Large intestine (tissue), 3 donors: ENCODE data around the gene MCAM. TPM values are rescaled to one million over a fixed set of nuclear protein-coding genes. Genes with fewer than 3 reads are reported as not detected.

Experiments used
- DNase-seq, 2 donors: peaks; one replicate each; pipeline versions ENCODE4 v3.0.0 to v3.0.0-alpha.2; 2013
- H3K27ac ChIP-seq: one replicate; pipeline ENCODE4 v1.5.1; 2013; ENCODE audit warnings: low read length
- H3K27me3 ChIP-seq: 2 replicates; pipeline ENCODE4 v1.6.1; 2013; ENCODE audit warnings: low read length; ENCODE audit not compliant: control insufficient read depth, insufficient read depth
- H3K36me3 ChIP-seq: 2 replicates; pipeline ENCODE4 v1.6.1; 2013; ENCODE audit warnings: low read length; ENCODE audit not compliant: control insufficient read depth, insufficient read depth
- H3K4me1 ChIP-seq: one replicate; pipeline ENCODE4 v1.6.1; 2013; ENCODE audit warnings: low read length; ENCODE audit not compliant: control insufficient read depth, insufficient read depth
- H3K4me3 ChIP-seq: one replicate; pipeline ENCODE4 v1.5.1; 2013; ENCODE audit warnings: low read length
- H3K9me3 ChIP-seq: one replicate; pipeline ENCODE4 v1.6.1; 2013; ENCODE audit warnings: mild to moderate bottlenecking, low read depth, low read length, moderate library complexity; ENCODE audit not compliant: control insufficient read depth
- WGBS: methylation state at CpG from one replicate; pipeline ENCODE4 v1.1.5; 2013; ENCODE audit warnings: low lambda C conversion rate; ENCODE audit not compliant: insufficient coverage; 5-methylcytosine and 5-hydroxymethylcytosine counted together
- polyA plus RNA-seq: library from polyadenylated mRNA; unstranded; fragments of 120-200 nt; gene quantifications from one replicate; pipeline ENCODE4 v1.2.1, GENCODE V29; 2013

MCAM gene
- polyA plus RNA-seq, 1 donor = 50.4 TPM

DNA sequence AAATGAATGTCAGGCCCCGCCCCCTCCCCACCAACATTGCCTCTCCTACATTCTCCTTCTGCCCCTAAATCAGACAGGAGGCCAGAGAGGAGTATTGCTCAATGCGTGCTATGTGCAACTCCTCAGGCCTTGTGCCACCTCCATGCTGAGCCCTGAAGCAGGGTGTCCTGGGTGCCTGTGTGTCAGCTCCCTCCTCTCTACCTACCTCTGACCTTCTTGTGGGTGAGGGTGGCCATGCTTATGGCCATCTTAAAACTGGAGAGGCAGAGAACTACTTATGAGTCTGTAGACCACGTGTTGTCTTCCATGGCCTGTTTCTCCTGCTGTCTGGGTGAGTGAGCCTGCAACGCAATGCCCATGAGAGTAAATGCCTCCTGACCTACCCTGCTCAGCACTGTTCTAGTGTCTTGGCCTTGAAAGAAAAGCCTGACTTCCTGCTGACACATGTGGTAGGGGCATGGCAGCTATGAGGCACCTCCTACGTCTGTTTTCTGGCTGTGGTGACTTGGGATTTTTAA lies 10.5 kb downstream of the MCAM start:
- no peaks in the 10 kb centered on the region for H3K27me3 ChIP-seq
- H3K4me1 ChIP-seq = no peaks in the 10 kb centered on the region
- WGBS = no CpG with 5 or more reads among the region's 5 CpGs
- no peak overlapping the region for H3K4me3 ChIP-seq
- DNase-seq = no peak
- peaks cover 57% of the 10 kb centered on the region for H3K36me3 ChIP-seq
- no peak overlapping the region for H3K27ac ChIP-seq
- no peaks in the 10 kb centered on the region for H3K9me3 ChIP-seq

DNA sequence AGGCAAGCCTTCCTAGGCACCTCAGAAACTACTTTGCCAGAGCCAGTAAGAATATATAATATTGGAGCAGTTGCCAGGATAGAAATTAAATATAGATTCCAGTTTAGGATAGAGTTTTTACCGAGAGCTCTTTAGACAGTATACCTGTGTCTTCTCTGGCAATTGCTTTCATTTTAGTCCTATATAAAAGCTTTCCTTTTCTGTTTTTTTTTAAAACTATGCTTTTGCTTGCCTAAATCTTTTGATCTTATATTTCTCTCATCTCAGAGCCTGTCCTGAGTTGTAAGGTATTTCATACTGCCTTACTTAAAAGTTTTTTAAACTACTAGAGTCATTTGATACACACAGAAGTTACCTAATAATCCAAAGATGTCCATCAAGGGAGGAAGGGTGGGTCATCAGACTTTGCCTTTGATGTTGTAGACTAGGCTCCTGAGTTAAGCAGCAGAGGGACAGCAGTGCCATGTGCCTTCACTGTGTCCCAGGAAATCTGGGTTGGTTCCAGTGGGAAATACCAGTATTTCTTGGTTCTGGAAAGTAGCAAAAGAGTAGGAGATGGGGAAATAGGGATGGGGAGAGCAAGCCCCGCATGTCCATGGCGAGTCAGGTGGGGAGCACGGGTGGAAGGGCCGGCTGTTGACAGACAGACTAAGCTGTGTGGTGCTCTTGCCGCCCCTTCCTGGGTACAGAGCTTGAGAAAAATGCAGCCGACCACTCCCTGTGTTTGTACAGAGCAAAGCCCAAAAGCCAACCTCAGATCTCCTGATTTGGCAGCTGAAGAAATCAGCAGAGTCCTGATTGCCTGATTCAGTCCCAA lies 11.2 kb downstream of the MCAM start:
- peaks cover 56% of the 10 kb centered on the region for H3K36me3 ChIP-seq
- no peak overlapping the region for H3K27ac ChIP-seq
- no peaks in the 10 kb centered on the region for H3K9me3 ChIP-seq
- H3K4me3 ChIP-seq = no peak overlapping the region
- WGBS = 100% methylated on average over 1 of the region's 7 CpGs
- no peak for DNase-seq
- no peaks in the 10 kb centered on the region for H3K27me3 ChIP-seq
- no peaks in the 10 kb centered on the region for H3K4me1 ChIP-seq

DNA sequence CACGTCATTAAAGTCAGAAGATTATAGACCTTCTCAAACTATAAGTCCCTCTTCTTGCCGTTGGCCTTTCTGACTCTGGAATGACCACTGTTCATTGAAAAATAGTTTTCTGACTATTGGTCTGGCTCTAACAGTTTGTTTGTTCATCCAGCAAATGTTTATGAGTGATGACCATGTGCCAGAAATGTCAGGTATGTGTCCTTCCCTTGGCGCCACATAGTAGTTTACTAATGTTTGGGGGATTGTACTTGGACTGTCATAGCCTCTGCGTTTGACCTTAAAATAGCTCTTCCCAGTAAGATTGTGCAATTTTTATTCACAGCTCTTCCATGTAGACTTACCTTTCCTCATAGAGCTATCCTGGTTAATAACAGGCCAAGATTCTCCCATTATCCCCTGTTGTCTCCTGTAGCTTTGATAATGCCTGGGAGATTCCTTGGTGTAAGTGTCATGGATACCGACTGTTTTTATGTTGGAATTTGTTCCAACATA lies 13.7 kb downstream of the MCAM start:
- peaks cover 59% of the 10 kb centered on the region for H3K36me3 ChIP-seq
- 100% methylated on average over 2 of the region's 5 CpGs for WGBS

DNA sequence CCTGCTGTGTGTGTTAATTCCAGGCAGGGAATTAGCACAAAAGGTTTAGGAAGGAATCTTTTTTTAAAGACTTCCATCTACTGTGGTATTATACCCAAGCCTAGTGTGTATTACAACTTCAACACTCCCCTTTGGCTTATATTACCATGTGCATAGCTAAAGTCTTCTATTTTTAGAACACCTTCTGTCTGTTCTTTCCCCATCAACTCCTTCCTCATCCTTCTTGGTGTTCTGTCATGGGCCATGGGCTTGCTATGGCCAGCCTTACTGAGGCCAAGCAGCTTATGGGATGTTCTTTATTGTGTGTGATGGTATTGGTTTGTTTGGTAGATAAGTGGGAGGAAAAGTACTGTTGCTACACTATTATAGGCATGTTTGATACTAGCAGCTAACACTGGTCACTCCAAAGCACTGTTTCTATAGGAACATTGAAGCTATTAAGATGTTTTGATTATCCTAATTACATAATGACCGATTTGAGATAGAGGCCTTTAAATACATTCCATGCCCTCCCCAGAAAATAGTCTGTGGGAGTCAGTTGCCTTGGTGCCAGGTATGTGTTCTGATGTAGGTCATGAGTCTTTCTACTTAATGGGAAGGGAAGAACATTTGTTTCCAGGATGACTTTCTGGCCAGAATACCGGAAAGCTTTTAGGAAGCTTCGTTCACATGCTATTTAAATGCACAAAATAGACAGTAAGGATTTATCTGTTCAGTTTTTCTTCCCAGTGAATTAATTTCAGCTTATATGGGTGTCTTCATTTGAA lies 16.5 kb downstream of the MCAM start:
- H3K4me1 ChIP-seq = no peaks in the 10 kb centered on the region
- WGBS = no CpG with 5 or more reads among the region's 3 CpGs
- DNase-seq = no peak
- no peaks in the 10 kb centered on the region for H3K9me3 ChIP-seq
- H3K36me3 ChIP-seq = peaks cover 69% of the 10 kb centered on the region
- H3K4me3 ChIP-seq = no peak overlapping the region
- H3K27me3 ChIP-seq = no peaks in the 10 kb centered on the region
- H3K27ac ChIP-seq = no peak overlapping the region

More for the DNA sequence above, 13.7 kb downstream of the MCAM start:
- Histone ChIP-seq H3K27ac (no peak overlapping the region), H3K4me3 (no peak overlapping the region), H3K4me1 (no peaks in the 10 kb centered on the region), H3K27me3 (no peaks in the 10 kb centered on the region), H3K9me3 (no peaks in the 10 kb centered on the region)
- no peak for DNase-seq

DNA sequence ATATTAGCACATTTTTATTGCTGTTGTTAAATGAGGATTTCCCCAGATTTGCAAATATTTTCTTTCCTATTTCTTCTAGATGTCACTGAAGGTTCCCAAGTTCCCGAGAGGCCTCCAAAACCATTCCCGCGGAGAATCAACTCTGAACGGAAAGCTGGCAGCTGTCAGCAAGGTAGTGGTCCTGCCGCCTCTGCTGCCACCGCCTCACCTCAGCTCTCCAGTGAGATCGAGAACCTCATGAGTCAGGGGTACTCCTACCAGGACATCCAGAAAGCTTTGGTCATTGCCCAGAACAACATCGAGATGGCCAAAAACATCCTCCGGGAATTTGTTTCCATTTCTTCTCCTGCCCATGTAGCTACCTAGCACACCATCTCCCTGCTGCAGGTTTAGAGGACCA lies 17.5 kb downstream of the MCAM start:
- peaks cover 63% of the 10 kb centered on the region for H3K36me3 ChIP-seq
- no peaks in the 10 kb centered on the region for H3K4me1 ChIP-seq
- no peak overlapping the region for H3K4me3 ChIP-seq
- no peaks in the 10 kb centered on the region for H3K9me3 ChIP-seq
- WGBS = no CpG with 5 or more reads among the region's 9 CpGs
- no peaks in the 10 kb centered on the region for H3K27me3 ChIP-seq
- DNase-seq = peak in 1 of 2 donors; percentile 31
- no peak overlapping the region for H3K27ac ChIP-seq

DNA sequence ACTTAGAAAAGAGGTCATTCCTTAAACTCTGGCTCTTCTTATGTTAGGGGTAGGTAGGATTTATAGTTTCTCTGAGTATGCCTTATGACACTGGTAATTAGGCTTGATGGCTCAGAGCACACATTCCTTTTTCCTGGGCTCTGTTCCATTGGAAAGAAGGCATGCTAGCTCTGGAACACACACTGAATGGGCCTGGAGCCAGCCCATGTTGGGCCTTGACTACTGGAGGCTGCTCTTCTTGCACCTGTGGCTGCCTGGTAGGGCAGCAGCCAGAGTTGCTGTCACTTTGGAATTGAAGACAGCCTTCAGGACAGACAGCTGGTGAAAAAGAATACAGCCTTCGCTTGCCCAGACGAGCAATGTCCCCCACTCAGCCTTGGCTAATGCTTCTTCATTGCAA lies 18.2 kb downstream of the MCAM start:
- H3K27ac ChIP-seq = no peak overlapping the region
- no peak overlapping the region for H3K4me3 ChIP-seq
- peaks cover 58% of the 10 kb centered on the region for H3K36me3 ChIP-seq
- WGBS = no CpG with 5 or more reads among the region's 2 CpGs
- no peaks in the 10 kb centered on the region for H3K27me3 ChIP-seq
- no peak for DNase-seq
- H3K4me1 ChIP-seq = no peaks in the 10 kb centered on the region
- no peaks in the 10 kb centered on the region for H3K9me3 ChIP-seq

DNA sequence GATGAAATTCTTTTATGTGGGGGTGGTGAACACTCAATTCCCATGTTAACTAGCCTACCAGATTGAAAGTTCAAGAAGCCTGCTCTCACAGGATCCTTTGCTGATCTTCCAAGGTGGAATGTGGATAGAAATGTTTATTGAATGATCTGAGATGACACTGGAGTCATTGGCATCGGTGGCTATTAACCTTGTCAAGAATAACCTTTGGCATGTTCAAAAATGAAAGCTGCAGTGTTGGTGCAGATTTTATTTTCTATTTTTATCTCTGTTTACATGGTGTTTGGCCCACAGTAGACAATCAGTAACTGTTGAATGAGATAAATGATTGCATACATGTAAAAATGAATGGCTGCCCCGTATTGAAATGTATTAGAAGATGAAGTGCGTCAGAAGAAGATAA lies 19.0 kb downstream of the MCAM start:
- peak; percentile 13 to 44 for DNase-seq
- H3K4me3 ChIP-seq = no peak overlapping the region
- H3K27me3 ChIP-seq = no peaks in the 10 kb centered on the region
- H3K9me3 ChIP-seq = no peaks in the 10 kb centered on the region
- peaks cover 55% of the 10 kb centered on the region for H3K36me3 ChIP-seq
- peak overlapping the region; percentile 28 for H3K27ac ChIP-seq
- H3K4me1 ChIP-seq = no peaks in the 10 kb centered on the region
- WGBS = no CpG with 5 or more reads among the region's 3 CpGs

DNA sequence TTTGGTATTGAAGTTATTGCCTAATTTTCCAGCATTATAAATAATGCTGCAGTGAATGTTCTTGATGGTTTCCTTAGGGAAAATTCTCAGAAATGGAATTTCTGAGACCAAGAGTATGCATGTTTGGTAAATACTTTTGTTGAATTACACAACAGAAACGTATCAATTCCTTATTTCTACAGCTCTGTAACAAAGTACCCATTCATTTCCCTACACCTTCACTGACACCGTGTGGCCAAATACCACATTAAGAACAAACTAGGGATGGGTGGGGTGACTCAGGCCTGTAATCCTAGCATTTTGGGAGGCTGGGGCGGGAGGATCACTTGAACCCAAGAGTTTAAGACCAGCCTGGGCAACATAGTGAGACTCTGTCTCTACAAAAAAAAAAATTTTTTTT lies 21.8 kb downstream of the MCAM start:
- DNase-seq = no peak
- H3K9me3 ChIP-seq = peaks cover 6% of the 10 kb centered on the region
- 60% methylated on average over 1 of the region's 3 CpGs for WGBS
- H3K4me1 ChIP-seq = no peaks in the 10 kb centered on the region
- H3K4me3 ChIP-seq = no peak overlapping the region
- no peak overlapping the region for H3K27ac ChIP-seq
- no peaks in the 10 kb centered on the region for H3K27me3 ChIP-seq
- peaks cover 48% of the 10 kb centered on the region for H3K36me3 ChIP-seq

DNA sequence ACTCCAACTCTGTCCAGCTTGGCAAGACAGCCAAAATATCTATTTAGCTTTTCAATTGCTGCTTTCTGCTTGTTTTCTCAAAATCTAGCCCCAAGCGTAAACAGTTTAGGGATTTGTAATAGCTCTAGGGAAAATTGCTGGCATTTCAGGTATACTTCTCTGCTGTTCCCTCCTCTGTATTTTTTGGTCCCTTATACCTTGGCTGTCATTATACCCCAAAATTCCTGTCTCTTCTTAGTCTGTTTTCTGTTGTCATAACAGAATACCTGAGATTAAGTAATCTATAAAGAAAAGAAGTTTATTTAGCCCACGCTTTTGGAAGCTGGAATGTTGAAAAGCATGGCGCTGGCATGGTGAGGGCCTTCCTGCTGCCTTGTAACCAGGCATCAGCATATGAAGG lies 23.5 kb downstream of the MCAM start:
- no CpG with 5 or more reads among the region's 3 CpGs for WGBS
- no peaks in the 10 kb centered on the region for H3K4me1 ChIP-seq
- H3K27ac ChIP-seq = no peak overlapping the region
- no peak overlapping the region for H3K4me3 ChIP-seq
- DNase-seq = no peak
- peaks cover 6% of the 10 kb centered on the region for H3K9me3 ChIP-seq
- no peaks in the 10 kb centered on the region for H3K27me3 ChIP-seq
- peaks cover 41% of the 10 kb centered on the region for H3K36me3 ChIP-seq

DNA sequence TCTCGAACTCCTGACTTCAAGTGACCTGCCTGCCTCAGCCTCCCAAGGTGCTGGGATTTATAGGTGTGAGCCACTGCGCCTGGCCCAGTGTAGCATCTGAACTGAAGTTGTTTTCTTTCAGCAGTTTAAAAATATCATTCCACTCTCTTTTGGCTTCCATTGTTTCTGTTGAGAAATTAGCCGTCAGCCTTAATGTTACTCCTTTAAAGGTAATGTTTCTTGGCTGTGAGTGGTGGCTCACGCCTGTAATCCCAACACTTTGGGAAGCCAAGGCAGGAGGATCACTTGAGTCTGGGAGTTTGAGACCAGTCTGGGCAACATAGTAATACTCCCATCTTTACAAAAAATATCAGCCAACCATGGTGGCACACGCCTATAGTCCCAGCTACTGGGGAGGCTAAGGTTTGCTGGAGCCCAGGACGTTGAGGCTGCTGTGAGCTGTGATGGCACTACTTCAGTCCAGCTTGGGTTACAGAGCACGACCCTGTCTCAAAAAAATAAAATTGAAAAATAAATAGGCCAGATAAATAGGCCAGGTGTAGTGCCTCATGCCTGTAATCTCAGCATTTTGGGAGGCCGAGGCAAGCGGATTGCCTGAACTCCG lies 25.9 kb downstream of the MCAM start:
- Histone ChIP-seq H3K4me1 (no peaks in the 10 kb centered on the region), H3K27ac (no peak overlapping the region), H3K9me3 (peaks cover 6% of the 10 kb centered on the region), H3K27me3 (no peaks in the 10 kb centered on the region), H3K36me3 (peaks cover 40% of the 10 kb centered on the region), H3K4me3 (no peak overlapping the region)
- no peak for DNase-seq
- WGBS = 90% methylated on average over 2 of the region's 10 CpGs
